ENCODE data around the gene KAT6B.

DNA sequence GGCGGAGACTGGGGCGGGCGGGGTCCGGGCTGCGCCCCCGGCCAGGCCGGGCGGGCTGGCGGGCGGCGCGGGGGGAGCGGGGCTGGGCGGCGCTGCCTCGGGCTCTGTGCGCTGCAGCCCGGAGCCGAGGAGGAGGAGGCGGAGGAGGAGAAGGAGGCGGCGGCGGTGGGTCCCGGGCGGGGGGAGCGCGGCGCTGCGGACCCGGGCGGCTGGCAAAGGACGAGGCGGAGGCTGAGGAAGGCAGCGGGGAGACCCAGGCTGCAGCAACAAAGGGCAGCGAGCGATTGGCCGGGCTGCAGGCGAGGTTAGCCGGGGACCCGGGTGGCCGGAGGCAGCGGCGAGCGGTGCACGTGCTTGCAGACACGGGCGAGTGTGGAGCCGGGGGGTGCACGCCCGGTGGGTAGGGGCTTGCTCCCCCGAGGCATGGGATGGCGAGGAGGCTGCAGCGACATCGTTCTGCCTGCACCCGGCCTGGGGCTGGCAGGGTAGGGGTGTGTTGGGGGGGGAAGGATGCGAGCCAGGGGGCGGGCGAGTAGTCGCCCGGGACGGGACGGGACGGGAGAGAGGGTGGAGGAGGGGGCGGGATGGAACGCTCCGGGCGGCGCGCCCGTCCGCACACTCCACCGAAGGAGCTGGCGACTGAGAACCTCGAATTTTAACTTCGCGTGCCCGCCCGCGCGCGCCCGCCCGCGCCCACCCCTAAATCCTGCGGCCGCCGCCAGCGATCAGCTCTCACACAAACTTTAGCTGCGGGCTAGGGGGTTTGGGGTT is 844 bp upstream of the KAT6B start:
- TF ChIP-seq EZH2 (IDR thresholded peaks at IDR 0.05; ENCODE audit: insufficient read depth, poor library complexity, severe bottlenecking): no peak
- no peak for TF ChIP-seq EZH2phosphoT487 (IDR thresholded peaks at IDR 0.05; ENCODE audit: insufficient read depth, low read depth)
